Amniotic epithelial cell (primary cell): ENCODE results near the gene SPRR5.

ENCODE experiments used
- DNase-seq: peaks from one replicate; pipeline ENCODE4 v3.0.0-alpha.2; 2010; ENCODE audit warnings: low read depth

Gene SPRR5

DNA sequence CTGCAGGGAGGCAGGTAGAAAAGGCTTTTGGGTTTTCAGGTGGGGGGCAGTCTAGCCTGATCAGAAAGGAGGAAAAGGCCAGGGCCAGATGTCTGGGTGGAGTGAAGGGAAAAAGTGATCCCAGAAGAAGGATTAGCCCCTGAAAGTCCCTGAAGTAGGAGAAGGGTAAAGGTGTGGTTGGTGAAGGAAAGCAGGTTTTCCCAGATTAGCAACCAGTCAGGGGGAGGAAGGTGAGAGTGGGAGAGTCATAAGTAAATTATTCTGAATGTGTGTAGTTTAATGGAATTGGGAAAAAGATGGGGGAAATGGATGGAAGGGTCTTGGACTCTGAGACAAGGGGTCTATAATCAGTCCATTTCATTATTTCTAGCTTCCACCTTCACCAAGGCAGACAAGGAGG, 36.2 kb downstream of the SPRR5 start:
- no peak for DNase-seq

DNA sequence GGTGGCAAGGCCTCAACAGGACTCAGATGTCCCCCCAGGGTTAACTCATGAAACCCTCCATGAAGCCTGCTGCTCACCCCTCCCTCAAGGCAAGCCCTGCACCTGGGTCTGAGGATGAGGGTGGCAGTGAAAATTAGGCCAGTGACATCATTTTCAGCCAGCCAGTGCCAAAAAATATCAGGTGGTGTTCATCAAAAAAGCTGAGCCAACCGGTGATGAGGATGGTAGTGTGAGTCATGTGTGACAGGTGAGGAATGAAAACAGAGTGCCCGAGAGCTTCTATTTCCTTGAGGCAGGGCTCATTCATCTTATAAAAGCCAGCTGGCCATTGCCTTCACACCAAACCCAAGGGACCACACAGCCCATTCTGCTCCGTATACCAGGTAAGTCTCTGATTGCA, 36.7 kb downstream of the SPRR5 start, which contains the start of gene SPRR1A:
Gene SPRR1A, plus strand, starts transcription at position 339 of the 400 bp plus-strand sequence. CDS start 1,150 bp downstream, outside the sequence.
- DNase-seq, result no peak

DNA sequence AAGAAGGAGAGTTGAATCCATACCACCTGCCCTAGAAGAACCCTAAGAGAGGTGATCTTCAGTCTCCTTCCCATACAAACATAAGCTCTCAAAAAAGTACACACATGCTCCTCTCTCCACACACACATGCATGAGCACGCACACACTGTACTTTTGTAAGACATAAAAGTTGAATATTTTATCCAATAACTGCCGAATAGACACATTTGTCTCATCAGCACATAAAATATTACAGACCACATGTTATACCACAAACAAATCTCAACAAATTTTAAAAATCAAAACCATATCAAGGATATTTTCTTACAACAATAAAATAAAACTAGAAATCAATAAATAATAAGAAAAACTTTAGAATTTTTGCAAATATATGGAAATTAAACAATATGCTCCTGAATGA, 39.6 kb downstream of the SPRR5 start:
- DNase-seq, result no peak

DNA sequence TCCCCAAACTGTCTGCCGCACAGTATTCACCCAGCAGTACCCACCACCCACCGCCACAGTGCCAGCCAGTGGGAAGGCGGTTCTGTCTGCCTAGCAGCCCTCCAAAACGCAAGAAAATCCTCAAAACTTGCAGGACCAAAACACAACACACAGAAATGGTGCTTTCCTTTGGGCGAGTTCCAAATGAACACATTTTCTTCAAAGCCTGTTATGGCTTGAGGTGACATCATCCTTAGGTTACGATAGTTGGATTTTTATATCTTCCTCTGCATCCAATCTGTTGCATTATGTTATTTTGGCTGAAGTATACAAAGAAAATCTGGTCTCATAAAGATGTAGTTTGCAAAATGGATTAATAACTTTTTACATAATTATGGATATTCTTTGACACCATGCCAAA, 46.2 kb downstream of the SPRR5 start:
- DNase-seq, result no peak

DNA sequence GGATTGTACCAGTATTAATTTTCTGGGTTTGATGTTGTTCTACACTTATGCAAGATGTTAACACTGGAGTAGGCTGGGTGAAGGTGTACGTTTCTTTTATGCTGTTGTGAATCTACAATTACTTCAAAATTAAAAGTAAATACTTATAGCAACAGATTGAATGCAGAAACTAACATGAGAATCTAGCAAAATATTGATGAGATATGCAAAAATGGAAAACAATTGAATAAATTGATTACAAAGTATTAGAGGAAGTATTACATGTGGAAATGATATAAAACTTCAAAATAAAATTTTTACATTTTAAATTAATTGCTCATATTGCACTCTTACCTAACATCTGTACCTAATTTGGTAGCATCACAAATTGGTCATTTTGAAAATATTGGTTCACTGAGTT, 48.8 kb downstream of the SPRR5 start:
- DNase-seq, result no peak

DNA sequence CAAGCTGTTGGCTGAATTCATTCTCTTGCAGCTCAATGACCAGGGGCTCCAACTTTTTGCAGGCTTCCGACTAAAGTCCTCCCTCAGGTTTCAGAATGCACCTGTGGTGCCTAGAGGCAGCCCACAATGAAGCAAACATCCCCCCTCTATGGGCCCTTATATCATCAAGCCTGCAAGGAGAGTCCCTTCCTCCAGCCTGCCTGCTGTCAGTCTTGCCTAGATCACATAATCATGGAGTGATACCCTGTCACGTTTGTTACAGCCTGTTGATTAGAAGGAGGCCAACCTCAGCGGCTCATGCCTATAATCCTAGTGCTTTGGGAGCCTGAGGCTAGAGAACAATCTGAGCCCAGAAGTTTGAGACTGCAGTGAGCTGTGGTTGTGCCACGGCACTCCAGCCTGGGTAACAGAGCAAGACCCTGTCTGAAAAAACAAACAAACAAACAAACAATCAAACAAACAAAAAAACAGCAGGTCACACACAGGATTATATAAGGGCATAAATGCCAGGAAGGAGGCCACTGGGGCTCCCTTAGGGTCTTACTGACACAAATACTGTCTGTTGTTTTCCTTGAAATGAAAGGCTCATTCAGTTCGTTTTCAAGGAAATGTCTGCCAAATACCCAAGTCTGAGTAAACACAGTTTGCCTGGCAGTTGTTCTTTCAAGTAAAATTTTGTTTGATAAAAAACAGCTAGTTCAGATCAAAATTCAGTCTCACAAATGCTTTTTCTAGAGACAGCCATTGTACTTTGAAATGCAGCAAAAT, 49.8 kb downstream of the SPRR5 start:
- DNase-seq, result no peak

- no peak for DNase-seq
Measured at GRCh38 chr1:152997901-152998300, 50.9 kb downstream of the SPRR5 start.

DNA sequence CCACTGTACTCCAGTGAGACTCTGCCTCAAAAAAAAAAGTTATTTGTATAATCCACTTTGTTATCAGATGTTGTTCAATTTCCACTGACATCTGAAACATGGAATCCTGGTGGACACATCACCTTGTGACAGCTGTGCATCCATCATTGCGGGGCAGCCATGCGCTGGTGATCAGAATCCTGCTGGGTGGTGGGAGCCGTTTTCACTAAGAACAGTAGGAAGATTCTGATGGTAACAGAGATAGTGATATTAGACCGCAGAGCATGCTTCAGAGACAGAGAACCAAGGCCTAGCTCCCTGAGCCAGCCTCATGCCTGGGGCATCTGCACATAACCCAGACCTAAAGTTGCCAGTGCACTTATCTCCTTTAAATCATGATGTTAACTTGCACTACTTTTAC, 51.5 kb downstream of the SPRR5 start:
- DNase-seq, result no peak
